NCI-H774 (cell line): ENCODE results near the gene KCNQ2.

ENCODE experiments used
- DNase-seq: peaks from one replicate; lab custom pipeline; 2025; lab: John Stamatoyannopoulos, UW

The KCNQ2 gene

GRCh38 chr20:63501818-63502670 lies 29.6 kb upstream of the KCNQ2 start:
- DNase-seq, result peak; percentile 63

- DNase-seq, result no peak
These were observed 28.7 kb upstream of the KCNQ2 start for GRCh38 chr20:63500902-63501817.

- DNase-seq, result no peak
These were observed 27.9 kb upstream of the KCNQ2 start for GRCh38 chr20:63500151-63500901.

GRCh38 chr20:63499338-63499969 lies 27.0 kb upstream of the KCNQ2 start:
- no peak for DNase-seq

GRCh38 chr20:63498960-63499337 lies 26.5 kb upstream of the KCNQ2 start, which contains the start of gene EEF1A2:
EEF1A2 (minus strand) TSS chr20:63499083; CDS start chr20:63497763, 1,320 bp downstream.
- DNase-seq, result no peak

GRCh38 chr20:63497946-63498935 lies 25.8 kb upstream of the KCNQ2 start:
- DNase-seq, result no peak

- DNase-seq, result no peak
These were observed 24.9 kb upstream of the KCNQ2 start for GRCh38 chr20:63497138-63497945.

- no peak for DNase-seq
These were observed 24.2 kb upstream of the KCNQ2 start for GRCh38 chr20:63496596-63497120.

GRCh38 chr20:63495741-63496595 lies 23.5 kb upstream of the KCNQ2 start:
- peak; percentile 58 for DNase-seq

GRCh38 chr20:63495167-63495720 lies 22.8 kb upstream of the KCNQ2 start:
- DNase-seq, result no peak

GRCh38 chr20:63494420-63495166 lies 22.1 kb upstream of the KCNQ2 start:
- DNase-seq, result no peak

GRCh38 chr20:63494084-63494419 lies 21.6 kb upstream of the KCNQ2 start:
- no peak for DNase-seq

- DNase-seq, result no peak
These were observed 21.1 kb upstream of the KCNQ2 start for GRCh38 chr20:63493563-63494020.

- DNase-seq, result no peak
These were observed 20.5 kb upstream of the KCNQ2 start for GRCh38 chr20:63492982-63493381.

GRCh38 chr20:63492518-63492917 lies 20.1 kb upstream of the KCNQ2 start:
- no peak for DNase-seq

- no peak for DNase-seq
These were observed 19.3 kb upstream of the KCNQ2 start for GRCh38 chr20:63491635-63492230.

GRCh38 chr20:63491078-63491477 lies 18.6 kb upstream of the KCNQ2 start:
- no peak for DNase-seq
